SW480 (cell line): Measurements from ENCODE around the gene FOXO3.
"Not testable (repeated sequence)": the region's sequence is repeated elsewhere in the genome, so short reads cannot be mapped to it uniquely, and the experiment has no call there.

Experiments used
- DNase-seq: peaks from one replicate; pipeline ENCODE4 v3.0.0-alpha.2; 2016; ENCODE audit warnings: low spot score

Gene FOXO3

GRCh38 chr6:108660251-108660650, 99.5 kb downstream of the FOXO3 start:
- DNase-seq: no peak

- DNase-seq: no peak
Measured at GRCh38 chr6:108661430-108661829, 100.7 kb downstream of the FOXO3 start.

- no peak for DNase-seq
Measured at GRCh38 chr6:108661982-108662381, 101.3 kb downstream of the FOXO3 start.

- no peak for DNase-seq
Measured at GRCh38 chr6:108662702-108663101, 102.0 kb downstream of the FOXO3 start.

- not testable (repeated sequence) for DNase-seq
Measured at GRCh38 chr6:108663494-108664064, 102.9 kb downstream of the FOXO3 start.

- DNase-seq: no peak
Measured at GRCh38 chr6:108665495-108666196, 104.9 kb downstream of the FOXO3 start.

- no peak for DNase-seq
Measured at GRCh38 chr6:108666656-108667260, 106.0 kb downstream of the FOXO3 start.

GRCh38 chr6:108667993-108668392, 107.3 kb downstream of the FOXO3 start:
- no peak for DNase-seq

GRCh38 chr6:108669673-108670072, 109.0 kb downstream of the FOXO3 start:
- no peak for DNase-seq

GRCh38 chr6:108671175-108671574, 110.5 kb downstream of the FOXO3 start:
- DNase-seq: no peak

- no peak for DNase-seq
Measured at GRCh38 chr6:108671790-108672189, 111.1 kb downstream of the FOXO3 start.

- no peak for DNase-seq
Measured at GRCh38 chr6:108672641-108673040, 111.9 kb downstream of the FOXO3 start.

- DNase-seq: no peak
Measured at GRCh38 chr6:108673153-108673552, 112.4 kb downstream of the FOXO3 start.

- DNase-seq: peak; percentile 79
Measured at GRCh38 chr6:108673602-108674001, 112.9 kb downstream of the FOXO3 start.

GRCh38 chr6:108675226-108676200, 114.8 kb downstream of the FOXO3 start:
- DNase-seq: no peak

GRCh38 chr6:108676555-108676954, 115.8 kb downstream of the FOXO3 start:
- DNase-seq: no peak

- DNase-seq: no peak
Measured at GRCh38 chr6:108677357-108677756, 116.6 kb downstream of the FOXO3 start.

- DNase-seq: no peak
Measured at GRCh38 chr6:108677894-108678293, 117.2 kb downstream of the FOXO3 start.

GRCh38 chr6:108680314-108680713, 119.6 kb downstream of the FOXO3 start:
- not testable (repeated sequence) for DNase-seq

GRCh38 chr6:108681721-108682120, 121.0 kb downstream of the FOXO3 start:
- DNase-seq: not testable (repeated sequence)

GRCh38 chr6:108682383-108683119, 121.8 kb downstream of the FOXO3 start:
- not testable (repeated sequence) for DNase-seq

GRCh38 chr6:108683976-108684375, 123.3 kb downstream of the FOXO3 start:
- not testable (repeated sequence) for DNase-seq
